BLaER1 treated with 17β-estradiol and CSF1 and Interleukin-3, amounts not matched to agents 10 nM and 100 nM (cell line): ENCODE results near the gene FAM13A.

Source experiments
- H3K27ac ChIP-seq, 11 experiments: shearing (Covaris generic); formaldehyde crosslinking; 2 replicates each; pipeline ENCODE4 v1.8.1; 2022
- H3K27me3 ChIP-seq, 11 experiments: shearing (Covaris generic); formaldehyde crosslinking; 2 replicates each; pipeline ENCODE4 v1.8.1; 2022
- H3K36me3 ChIP-seq, 11 experiments: shearing (Covaris generic); formaldehyde crosslinking; 2 replicates each; pipeline ENCODE4 v1.8.1; 2022
- H3K4me1 ChIP-seq, 10 experiments: shearing (Covaris generic); formaldehyde crosslinking; 2 replicates each; pipeline ENCODE4 v1.8.1; 2022
- H3K4me2 ChIP-seq, 11 experiments: shearing (Covaris generic); formaldehyde crosslinking; 2 replicates each; pipeline ENCODE4 v1.8.1; 2022
- H3K4me3 ChIP-seq, 10 experiments: shearing (Covaris generic); formaldehyde crosslinking; 2 replicates each; pipeline ENCODE4 v1.8.1; 2022
- H3K9ac ChIP-seq, 11 experiments: shearing (Covaris generic); formaldehyde crosslinking; 2 replicates each; pipeline ENCODE4 v1.8.1; 2022
- H3K9me3 ChIP-seq, 11 experiments: shearing (Covaris generic); formaldehyde crosslinking; replicated peaks in 1 of 11; 2 replicates each; pipeline ENCODE4 v1.8.1; 2022
- H4K20me1 ChIP-seq, 11 experiments: shearing (Covaris generic); formaldehyde crosslinking; 2 replicates each; pipeline ENCODE4 v1.8.1; 2022
- Cebpa-rat ChIP-seq, 11 experiments: shearing (Covaris generic); IDR thresholded peaks; 2 replicates each; pipeline ENCODE4 v1.8.1; 2022

Gene FAM13A

GRCh38 chr4:88735564-88735963, 321.4 kb downstream of the FAM13A start:
- H3K9ac ChIP-seq, result no peak overlapping the region
- H3K27ac ChIP-seq, result no peak overlapping the region
- H3K9me3 ChIP-seq, result no peaks in the 10 kb centered on the region
- no peak for TF ChIP-seq Cebpa-rat (IDR thresholded peaks at IDR 0.05)
- H3K27me3 ChIP-seq, result no peaks in the 10 kb centered on the region
- no peak overlapping the region for H3K4me3 ChIP-seq
- peaks cover 0 to 35% (median 0%) of the 10 kb centered on the region in 11 experiments; a peak in 3 of 22 replicates for H4K20me1 ChIP-seq
- no peak overlapping the region for H3K4me2 ChIP-seq
- peaks cover 0 to 15% (median 13%) of the 10 kb centered on the region in 10 experiments; a peak in 14 of 20 replicates for H3K4me1 ChIP-seq
- peaks cover 0 to 100% (median 0%) of the 10 kb centered on the region in 11 experiments; a peak in 10 of 22 replicates for H3K36me3 ChIP-seq

GRCh38 chr4:88734403-88734949, 322.5 kb downstream of the FAM13A start:
- Histone ChIP-seq H3K4me3 (no peak overlapping the region), H3K9me3 (no peaks in the 10 kb centered on the region), H3K27ac (no peak overlapping the region), H3K36me3 (peaks cover 0 to 100% (median 0%) of the 10 kb centered on the region in 11 experiments; a peak in 11 of 22 replicates), H3K4me2 (no peak overlapping the region), H4K20me1 (peaks cover 0 to 35% (median 0%) of the 10 kb centered on the region in 11 experiments; a peak in 3 of 22 replicates), H3K27me3 (no peaks in the 10 kb centered on the region), H3K9ac (no peak overlapping the region), H3K4me1 (peaks cover 0 to 15% (median 13%) of the 10 kb centered on the region in 10 experiments; a peak in 14 of 20 replicates)
- TF ChIP-seq Cebpa-rat (IDR thresholded peaks at IDR 0.05), result no peak

- Histone ChIP-seq H3K4me1 (peaks cover 0 to 9% (median 7%) of the 10 kb centered on the region in 10 experiments; a peak in 14 of 20 replicates), H4K20me1 (peaks cover 0 to 32% (median 0%) of the 10 kb centered on the region in 11 experiments; a peak in 3 of 22 replicates), H3K4me3 (no peak overlapping the region), H3K27me3 (no peaks in the 10 kb centered on the region), H3K36me3 (peaks cover 0 to 100% (median 7%) of the 10 kb centered on the region in 11 experiments; a peak in 16 of 22 replicates), H3K4me2 (no peak overlapping the region), H3K9me3 (no peaks in the 10 kb centered on the region), H3K9ac (no peak overlapping the region), H3K27ac (no peak overlapping the region)
- TF ChIP-seq Cebpa-rat (IDR thresholded peaks at IDR 0.05), result no peak
These were observed 324.1 kb downstream of the FAM13A start for GRCh38 chr4:88732714-88733368.

- H3K4me3 ChIP-seq, result no peak overlapping the region
- no peak overlapping the region for H3K4me2 ChIP-seq
- no peaks in the 10 kb centered on the region for H3K9me3 ChIP-seq
- no peak for TF ChIP-seq Cebpa-rat (IDR thresholded peaks at IDR 0.05)
- H3K4me1 ChIP-seq, result no peaks in the 10 kb centered on the region
- peaks cover 0 to 100% (median 17%) of the 10 kb centered on the region in 11 experiments; a peak in 17 of 22 replicates for H3K36me3 ChIP-seq
- no peak overlapping the region for H3K27ac ChIP-seq
- H3K27me3 ChIP-seq, result no peaks in the 10 kb centered on the region
- no peak overlapping the region for H3K9ac ChIP-seq
- peaks cover 0 to 20% (median 0%) of the 10 kb centered on the region in 11 experiments; a peak in 3 of 22 replicates for H4K20me1 ChIP-seq
These were observed 325.6 kb downstream of the FAM13A start for GRCh38 chr4:88731381-88731780.

GRCh38 chr4:88730811-88731210, 326.2 kb downstream of the FAM13A start:
- H4K20me1 ChIP-seq, result peaks cover 0 to 20% (median 0%) of the 10 kb centered on the region in 11 experiments; a peak in 3 of 22 replicates
- no peaks in the 10 kb centered on the region for H3K9me3 ChIP-seq
- peaks cover 0 to 100% (median 17%) of the 10 kb centered on the region in 11 experiments; a peak in 17 of 22 replicates for H3K36me3 ChIP-seq
- no peak overlapping the region for H3K27ac ChIP-seq
- TF ChIP-seq Cebpa-rat (IDR thresholded peaks at IDR 0.05), result no peak
- H3K4me2 ChIP-seq, result no peak overlapping the region
- no peak overlapping the region for H3K4me3 ChIP-seq
- H3K27me3 ChIP-seq, result no peaks in the 10 kb centered on the region
- H3K4me1 ChIP-seq, result no peaks in the 10 kb centered on the region
- H3K9ac ChIP-seq, result no peak overlapping the region

GRCh38 chr4:88729146-88729760, 327.7 kb downstream of the FAM13A start:
- TF ChIP-seq Cebpa-rat (IDR thresholded peaks at IDR 0.05), result no peak
- H3K4me2 ChIP-seq, result no peak overlapping the region

GRCh38 chr4:88728146-88728545, 328.8 kb downstream of the FAM13A start:
- Histone ChIP-seq H3K4me1 (no peaks in the 10 kb centered on the region), H3K27ac (no peak overlapping the region), H4K20me1 (peaks cover 0 to 11% (median 0%) of the 10 kb centered on the region in 11 experiments; a peak in 3 of 22 replicates), H3K4me2 (no peak overlapping the region), H3K9me3 (no peaks in the 10 kb centered on the region), H3K9ac (no peak overlapping the region), H3K27me3 (no peaks in the 10 kb centered on the region), H3K36me3 (peaks cover 0 to 100% (median 19%) of the 10 kb centered on the region in 11 experiments; a peak in 18 of 22 replicates), H3K4me3 (no peak overlapping the region)
- TF ChIP-seq Cebpa-rat (IDR thresholded peaks at IDR 0.05), result no peak

More at GRCh38 chr4:88729146-88729760, 327.7 kb downstream of the FAM13A start:
- H3K4me1 ChIP-seq, result no peaks in the 10 kb centered on the region
- no peaks in the 10 kb centered on the region for H3K9me3 ChIP-seq
- peaks cover 0 to 100% (median 17%) of the 10 kb centered on the region in 11 experiments; a peak in 17 of 22 replicates for H3K36me3 ChIP-seq
- H3K27me3 ChIP-seq, result no peaks in the 10 kb centered on the region
- H4K20me1 ChIP-seq, result peaks cover 0 to 15% (median 0%) of the 10 kb centered on the region in 11 experiments; a peak in 3 of 22 replicates
- no peak overlapping the region for H3K9ac ChIP-seq
- H3K27ac ChIP-seq, result no peak overlapping the region
- no peak overlapping the region for H3K4me3 ChIP-seq

GRCh38 chr4:88725986-88726385, 331.0 kb downstream of the FAM13A start:
- Histone ChIP-seq H3K4me2 (no peak overlapping the region), H4K20me1 (peaks cover 0 to 11% (median 0%) of the 10 kb centered on the region in 11 experiments; a peak in 4 of 22 replicates), H3K9me3 (no peaks in the 10 kb centered on the region), H3K36me3 (peaks cover 8 to 100% (median 36%) of the 10 kb centered on the region in 11 experiments; a peak in 21 of 22 replicates), H3K27me3 (no peaks in the 10 kb centered on the region), H3K4me1 (no peaks in the 10 kb centered on the region), H3K27ac (no peak overlapping the region), H3K4me3 (no peak overlapping the region), H3K9ac (no peak overlapping the region)
- no peak for TF ChIP-seq Cebpa-rat (IDR thresholded peaks at IDR 0.05)

- H3K4me1 ChIP-seq, result no peaks in the 10 kb centered on the region; a peak in 1 of 20 replicates
- no peak overlapping the region for H3K4me2 ChIP-seq
- TF ChIP-seq Cebpa-rat (IDR thresholded peaks at IDR 0.05), result no peak
- no peak overlapping the region for H3K27ac ChIP-seq
- H4K20me1 ChIP-seq, result peaks cover 0 to 11% (median 0%) of the 10 kb centered on the region in 11 experiments; a peak in 4 of 22 replicates
- H3K27me3 ChIP-seq, result no peaks in the 10 kb centered on the region
- no peak overlapping the region for H3K4me3 ChIP-seq
- no peaks in the 10 kb centered on the region for H3K9me3 ChIP-seq
- peaks cover 14 to 100% (median 38%) of the 10 kb centered on the region in 11 experiments for H3K36me3 ChIP-seq
- no peak overlapping the region for H3K9ac ChIP-seq
These were observed 331.8 kb downstream of the FAM13A start for GRCh38 chr4:88725143-88725542.
